NAMALWA (cell line): ENCODE data around the gene OBI1.
A peak's percentile ranks its signal among the peaks of the same experiment; 100 is the strongest.

Experiments
- DNase-seq: peaks from one replicate; pipeline ENCODE4 v3.0.0-alpha.2; 2015; ENCODE audit warnings: low spot score

The OBI1 gene

DNA sequence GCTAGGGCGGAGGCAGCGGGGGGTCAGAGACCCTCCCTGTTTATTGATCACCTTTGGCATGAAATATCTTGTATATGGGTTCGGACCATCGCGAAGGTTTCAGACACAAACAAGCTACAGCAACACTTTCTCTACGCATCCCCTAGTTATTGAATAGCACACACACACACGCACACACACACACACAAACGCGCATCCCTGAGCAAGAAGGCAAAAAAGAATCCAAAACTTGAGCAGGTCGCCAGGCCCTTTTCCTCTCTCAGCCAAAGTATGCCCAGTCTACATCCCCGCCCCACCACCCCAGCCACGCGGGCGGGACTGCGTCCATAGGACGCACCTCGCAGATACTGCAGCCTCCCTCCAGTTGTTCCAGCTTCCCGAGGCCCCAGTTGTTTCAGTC is 71.6 kb downstream of the OBI1 start:
- DNase-seq: no peak

- DNase-seq: peak; percentile 57
These were observed 72.2 kb downstream of the OBI1 start for GRCh38 chr13:78586706-78587105.

- DNase-seq: no peak
These were observed 82.7 kb downstream of the OBI1 start for GRCh38 chr13:78576261-78576660.

GRCh38 chr13:78572459-78572858 is 86.5 kb downstream of the OBI1 start:
- DNase-seq: no peak

- DNase-seq: no peak
These were observed 89.9 kb downstream of the OBI1 start for GRCh38 chr13:78569029-78569428.

DNA sequence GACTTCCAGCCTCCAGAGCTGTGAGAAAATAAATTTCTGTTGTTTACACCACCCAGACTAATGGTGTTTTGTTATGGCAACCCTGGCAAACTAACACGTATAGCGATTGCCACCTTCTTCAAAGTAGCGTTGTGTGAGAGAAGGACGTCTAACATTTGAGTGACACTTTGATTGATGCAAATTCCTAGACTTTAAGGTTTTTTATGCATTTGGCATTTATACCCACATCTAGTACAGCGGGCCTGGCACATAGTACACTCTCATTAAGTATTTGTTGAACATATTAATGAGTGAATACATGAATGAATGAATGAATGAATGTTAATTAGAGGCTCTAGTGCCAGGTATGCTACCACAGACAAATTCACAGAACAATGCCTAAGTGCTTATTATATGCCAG is 92.3 kb downstream of the OBI1 start:
- no peak for DNase-seq
